RWPE1 (cell line): ENCODE measurements around the gene TRIP6.
A peak's percentile ranks its signal among the peaks of the same experiment; 100 is the strongest.

Experiments used
- CTCF ChIA-PET: fragments of 350-600 bp; sonication (Branson Sonifier 250); formaldehyde crosslinking; extraction: SDS; loops from one replicate; lab custom pipeline; 2021; lab: Yijun Ruan, JAX
- POLR2A ChIA-PET: fragments of 400-600 bp; formaldehyde crosslinking; extraction: SDS; loops from one replicate; lab custom pipeline; 2020; ENCODE audit warnings: antibody characterized with exemption; ENCODE audit not compliant: low non-redundant PET; lab: Yijun Ruan, JAX
- DNase-seq: peaks from one replicate; pipeline ENCODE4 v3.0.0; 2012; ENCODE audit warnings: low spot score
- H3K27ac ChIP-seq: fragments of 450-650 bp; 2 replicates; pipeline ENCODE4 v1.5.1; 2017
- CTCF ChIP-seq: fragments of 450-650 bp; conservative IDR thresholded peaks from 2 replicates; pipeline ENCODE4 v1.5.1; 2017; ENCODE audit warnings: low read depth, mild to moderate bottlenecking

The TRIP6 gene

GRCh38 chr7:100861616-100861985, 5.6 kb upstream of the TRIP6 start:
- DNase-seq: no peak
- CTCF ChIA-PET: interaction anchor here (0.5 to 0.6 kb wide), 2 partner anchors 11 to 1134 kb away, joined by 3 read pairs; no protein-coding TSS in a partner anchor
- peak overlapping the region; percentile 13; the same call in 1 of the 2 replicates for H3K27ac ChIP-seq
- POLR2A ChIA-PET: interaction anchor here (0.6 kb wide), 1 partner anchor 273 kb away, joined by 3 read pairs; no protein-coding TSS in a partner anchor
- no peak for TF ChIP-seq CTCF

DNA sequence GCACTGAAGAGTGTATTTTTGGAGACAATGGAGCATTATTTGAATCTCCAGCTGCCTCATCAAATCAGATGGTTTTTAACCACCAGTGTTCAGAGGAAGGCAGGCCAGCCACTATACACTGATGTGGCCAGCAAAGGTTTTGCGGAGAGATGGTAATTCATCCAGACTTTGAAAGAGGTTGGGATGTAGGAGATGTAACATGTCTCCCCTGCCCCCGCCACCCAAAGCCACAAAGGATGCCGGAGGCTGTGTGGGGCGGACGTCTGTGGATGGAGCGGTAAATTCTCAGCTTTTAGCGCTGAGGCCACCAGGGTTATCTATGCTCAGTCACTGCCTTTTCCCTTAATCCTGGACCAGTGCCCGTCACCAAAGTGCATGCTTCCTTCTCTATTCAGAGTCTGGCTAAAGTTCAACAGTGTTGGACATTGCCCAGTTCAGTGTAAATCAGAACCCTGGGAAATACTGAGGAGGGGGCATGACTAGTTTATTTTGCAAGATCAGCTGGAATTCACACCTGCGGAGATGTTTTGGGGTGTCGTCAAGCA, 3.7 kb upstream of the TRIP6 start:
- DNase-seq: no peak
- peak overlapping the region; percentile 23; the same call in 1 of the 2 replicates for H3K27ac ChIP-seq
- TF ChIP-seq CTCF: no peak
- CTCF ChIA-PET: no interaction called here
- POLR2A ChIA-PET: no interaction called here

DNA sequence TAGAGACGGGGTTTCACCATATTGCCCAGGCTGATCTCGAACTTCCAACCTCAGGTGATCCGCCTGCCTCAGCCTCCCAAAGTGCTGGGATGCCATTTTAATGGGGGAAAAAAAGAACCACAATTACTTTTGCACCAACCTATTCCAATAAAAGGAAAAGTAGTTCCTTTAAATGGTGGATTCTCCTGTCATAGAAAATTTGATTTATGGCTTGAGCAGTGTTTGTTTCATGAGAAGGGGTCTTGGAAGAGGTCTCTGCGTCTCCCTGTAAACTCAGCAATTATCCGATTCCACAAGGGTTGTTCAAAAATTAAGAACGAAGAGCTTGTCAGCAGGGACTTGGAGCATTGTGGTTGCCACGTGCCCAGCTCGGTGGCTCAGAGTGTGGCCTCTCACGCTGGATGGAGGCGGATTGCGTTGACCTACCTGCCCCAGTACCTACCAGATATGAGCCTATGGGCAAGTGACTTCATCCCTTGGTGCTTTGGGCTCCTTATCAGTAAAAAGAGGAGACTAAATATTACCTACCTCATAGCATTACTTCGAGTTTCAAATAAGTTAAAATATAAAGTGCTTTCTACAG, 2.8 kb upstream of the TRIP6 start:
- TF ChIP-seq CTCF: no peak
- peak overlapping the region; percentile 100 for H3K27ac ChIP-seq
- DNase-seq: no peak
- ChIA-PET POLR2A (no interaction called here), CTCF (interaction anchor here (0.7 to 1.1 kb wide), 3 partner anchors 139 to 579 kb away, joined by 3 read pairs; no protein-coding TSS in a partner anchor)

DNA sequence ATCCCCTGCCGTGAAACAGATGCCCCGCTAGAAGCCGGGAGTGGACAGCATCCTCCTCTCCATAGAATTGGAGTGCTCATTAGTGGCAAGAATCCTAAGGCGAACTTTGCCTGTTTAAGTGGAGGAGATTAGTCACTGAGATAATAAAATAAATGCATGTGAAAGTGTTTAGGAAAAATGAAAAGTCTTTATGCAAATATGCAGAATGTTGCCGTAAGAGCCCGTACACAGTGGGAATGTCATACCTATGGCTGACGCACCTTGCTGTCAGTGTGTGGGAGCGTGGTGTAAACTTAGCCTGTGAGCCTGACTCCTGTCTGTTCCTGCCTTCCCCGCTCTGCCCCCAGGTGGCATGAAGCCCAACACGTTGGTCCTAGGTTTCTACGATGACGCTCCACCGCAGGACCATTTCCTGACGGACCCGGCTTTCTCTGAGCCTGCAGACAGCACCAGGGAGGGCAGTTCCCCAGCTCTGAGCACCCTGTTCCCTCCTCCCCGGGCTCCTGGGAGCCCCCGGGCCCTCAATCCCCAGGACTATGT, 1.7 kb upstream of the TRIP6 start:
- CTCF ChIA-PET: interaction anchor here (0.6 to 1.1 kb wide), 4 partner anchors 140 to 382 kb away, joined by 3 to 4 read pairs (median 3); partner anchors contain the start of gene NYAP1

DNA sequence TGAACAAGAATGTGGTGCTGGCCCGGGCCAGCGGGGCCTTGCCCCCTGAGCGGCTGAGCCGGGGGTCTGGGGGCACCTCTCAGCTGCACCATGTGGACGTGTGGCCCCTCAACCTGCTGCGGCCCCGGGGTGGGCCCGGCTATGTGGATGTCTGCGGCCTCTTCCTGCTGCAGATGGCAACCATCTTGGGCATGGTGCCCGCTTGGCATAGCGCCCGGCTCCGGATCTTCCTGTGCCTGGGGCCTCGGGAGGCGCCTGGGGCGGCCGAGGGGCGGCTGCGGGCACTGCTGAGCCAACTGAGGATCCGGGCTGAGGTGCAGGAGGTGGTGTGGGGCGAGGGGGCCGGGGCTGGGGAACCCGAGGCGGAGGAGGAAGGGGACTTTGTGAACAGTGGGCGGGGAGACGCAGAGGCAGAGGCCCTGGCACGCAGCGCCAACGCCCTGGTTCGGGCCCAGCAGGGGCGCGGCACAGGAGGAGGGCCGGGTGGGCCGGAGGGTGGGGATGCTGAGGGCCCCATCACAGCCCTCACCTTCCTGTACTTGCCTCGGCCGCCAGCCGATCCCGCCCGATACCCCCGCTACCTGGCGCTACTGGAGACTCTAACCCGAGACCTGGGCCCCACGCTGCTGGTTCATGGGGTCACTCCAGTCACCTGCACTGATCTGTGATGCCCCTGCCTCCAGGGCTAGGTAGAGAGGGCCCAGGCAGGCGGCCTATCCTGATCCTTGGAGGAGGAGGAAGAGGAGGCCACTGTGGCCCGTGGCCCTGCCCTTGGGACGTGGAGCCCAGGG, 1.1 kb upstream of the TRIP6 start:
- peak overlapping the region; percentile 100 for H3K27ac ChIP-seq
- CTCF ChIA-PET: interaction anchor here (0.6 kb wide), 1 partner anchor 280 kb away, joined by 3 read pairs; no protein-coding TSS in a partner anchor
- TF ChIP-seq CTCF: no peak
- POLR2A ChIA-PET: interaction anchor here (0.6 to 1.0 kb wide), 2 partner anchors 23 to 171 kb away, joined by 3 to 8 read pairs; partner anchors contain the start of gene UFSP1
- DNase-seq: peak; percentile 67

More for the DNA sequence above, 1.7 kb upstream of the TRIP6 start:
- POLR2A ChIA-PET: no interaction called here
- DNase-seq: peak; percentile 95
- peak overlapping the region; percentile 100 for H3K27ac ChIP-seq
- TF ChIP-seq CTCF: no peak; the same call in 1 of the 2 replicates

GRCh38 chr7:100866729-100867039, 503 bp upstream of the TRIP6 start:
- no peak for DNase-seq
- ChIA-PET POLR2A (interaction anchor here (0.6 to 1.0 kb wide), 2 partner anchors 23 to 172 kb away, joined by 3 to 8 read pairs; partner anchors contain the start of gene UFSP1), CTCF (interaction anchor here (0.7 kb wide), 1 partner anchor 10 kb away, joined by 4 read pairs; no protein-coding TSS in a partner anchor)
- TF ChIP-seq CTCF: no peak
- H3K27ac ChIP-seq: peak overlapping the region; percentile 100
